GM12878 (cell line): Measurements from ENCODE around the gene GTF2H1. TPM values are rescaled to one million over a fixed set of nuclear protein-coding genes. Genes with fewer than 3 reads are reported as not detected.

ENCODE experiments used
- BACH1 ChIP-seq: fragments of 450-650 bp; IDR thresholded peaks from 2 replicates; pipeline ENCODE4 v1.6.1; 2017; ENCODE audit warnings: mild to moderate bottlenecking, borderline replicate concordance
- BRCA1 ChIP-seq: IDR thresholded peaks from 2 replicates; pipeline ENCODE4 v1.6.1; 2011; ENCODE audit warnings: low read depth, low read length, improper control_type of control experiment
- CHD1 ChIP-seq: IDR thresholded peaks from 2 replicates; pipeline ENCODE4 v1.6.1; 2012; ENCODE audit warnings: low read depth, low read length, improper control_type of control experiment
- ELK1 ChIP-seq: IDR thresholded peaks from 2 replicates; pipeline ENCODE4 v1.6.1; 2012; ENCODE audit warnings: low read depth, low read length, improper control_type of control experiment
- EZH2 ChIP-seq: IDR thresholded peaks from 2 replicates; pipeline ENCODE4 v1.6.1; 2012; ENCODE audit warnings: low read depth, mild to moderate bottlenecking, control low read depth, inconsistent platforms, low read length, borderline replicate concordance; ENCODE audit not compliant: control insufficient read depth
- IRF4 ChIP-seq: IDR thresholded peaks from 2 replicates; pipeline ENCODE4 v1.6.1; 2011; ENCODE audit warnings: low read depth, low read length
- JUNB ChIP-seq: IDR thresholded peaks from 2 replicates; pipeline ENCODE4 v1.6.1; 2016; ENCODE audit warnings: antibody characterized with exemption, mild to moderate bottlenecking
- NRF1 ChIP-seq: conservative IDR thresholded peaks from 2 replicates; pipeline ENCODE4 v1.6.1; 2011; ENCODE audit warnings: mild to moderate bottlenecking, low read depth, low read length, improper control_type of control experiment
- PAX5 ChIP-seq: IDR thresholded peaks from 2 replicates; pipeline ENCODE4 v1.6.1; 2011; ENCODE audit warnings: low read depth, low read length, borderline replicate concordance
- RAD51 ChIP-seq: fragments of 450-650 bp; IDR thresholded peaks from 2 replicates; pipeline ENCODE4 v1.6.1; 2016; ENCODE audit warnings: moderate library complexity, mild to moderate bottlenecking, inconsistent platforms
- SIN3A ChIP-seq: IDR thresholded peaks from 2 replicates; pipeline ENCODE4 v1.6.1; 2012; ENCODE audit warnings: low read depth, low read length, improper control_type of control experiment
- SMC3 ChIP-seq: IDR thresholded peaks from 2 replicates; pipeline ENCODE4 v1.6.1; 2011; ENCODE audit warnings: low read length, improper control_type of control experiment, borderline replicate concordance
- SP1 ChIP-seq: IDR thresholded peaks from one replicate; pipeline ENCODE4 v1.6.1; 2011; ENCODE audit warnings: low read depth, low read length
- YY1 ChIP-seq: IDR thresholded peaks from 2 replicates; pipeline ENCODE4 v1.6.1; 2011; ENCODE audit warnings: low read depth, mild to moderate bottlenecking, low read length
- ZBTB33 ChIP-seq: fragments of 450-650 bp; IDR thresholded peaks from 2 replicates; pipeline ENCODE4 v1.6.1; 2017; ENCODE audit warnings: mild to moderate bottlenecking
- ZNF687 ChIP-seq: fragments of 450-650 bp; IDR thresholded peaks from 2 replicates; pipeline ENCODE4 v1.6.1; 2017; ENCODE audit warnings: mild to moderate bottlenecking, moderate library complexity
- polyA plus RNA-seq, 11 experiments: library from polyadenylated mRNA; depleted of rRNA in 4 of 11; unstranded in 6 of 11; stranded (reverse) in 5 of 11; fragments of >200 nt; fragmentation: Nextera tagmentation in 4 of 11; fragmentation: Illumina TruSeq in 1 of 11; extraction: Ambion mirVana in 4 of 11; extraction: Trizol in 1 of 11; gene quantifications; 1 replicate in 1 of 11; 2 replicates in 10 of 11; pipeline versions ENCODE4 v1.2.1 to v1.2.3, GENCODE V29; 2011 to 2016; ENCODE audit warnings: inconsistent platforms in 2 of 11, missing spikeins in 2 of 11, low read depth in 1 of 11
- total RNA-seq, 4 experiments: library from RNA; depleted of rRNA in 3 of 4; stranded (reverse); fragments of >200 nt in 3 of 4; fragmentation: Illumina TruSeq in 1 of 4; extraction: Trizol in 1 of 4; gene quantifications; 2 replicates each; pipeline versions ENCODE4 v1.2.1 to v1.2.3, GENCODE V29; 2013 to 2021
- TF ChIP-seq, protein P1 (sequence below): IDR thresholded peaks from 2 replicates; pipeline ENCODE4 v1.6.1; 2011; ENCODE audit warnings: mild to moderate bottlenecking, low read depth, low read length, moderate library complexity; ENCODE audit not compliant: insufficient replicate concordance
- TF ChIP-seq, protein P2 (sequence below): fragments of 450-650 bp; IDR thresholded peaks from 2 replicates; pipeline ENCODE4 v1.6.1; 2016; ENCODE audit warnings: mild to moderate bottlenecking

The GTF2H1 gene
- total and polyA plus RNA-seq, 10 of the 15 experiments (the other 5 are each of a cell fraction or from before 2014, with no cell fraction given): 36.7 to 68.8 (median 46.6) TPM

GRCh38 chr11:18329196-18329870 lies 7.0 kb downstream of the GTF2H1 start (continued):
- TF ChIP-seq SMC3 (no peak), IRF4 (peak; percentile 53; the same call in 1 of the 2 replicates), EZH2 (no peak), JUNB (peak; percentile 86), ELK1 (no peak), ZNF687 (no peak), SP1 (no peak), YY1 (peak; percentile 60), PAX5 (peak; percentile 95), BACH1 (peak; percentile 60; the same call in 1 of the 2 replicates), BRCA1 (no peak), NRF1 (no peak), RAD51 (no peak), SIN3A (no peak), ZBTB33 (no peak), CHD1 (no peak)
- TF ChIP-seq, protein P1, sequence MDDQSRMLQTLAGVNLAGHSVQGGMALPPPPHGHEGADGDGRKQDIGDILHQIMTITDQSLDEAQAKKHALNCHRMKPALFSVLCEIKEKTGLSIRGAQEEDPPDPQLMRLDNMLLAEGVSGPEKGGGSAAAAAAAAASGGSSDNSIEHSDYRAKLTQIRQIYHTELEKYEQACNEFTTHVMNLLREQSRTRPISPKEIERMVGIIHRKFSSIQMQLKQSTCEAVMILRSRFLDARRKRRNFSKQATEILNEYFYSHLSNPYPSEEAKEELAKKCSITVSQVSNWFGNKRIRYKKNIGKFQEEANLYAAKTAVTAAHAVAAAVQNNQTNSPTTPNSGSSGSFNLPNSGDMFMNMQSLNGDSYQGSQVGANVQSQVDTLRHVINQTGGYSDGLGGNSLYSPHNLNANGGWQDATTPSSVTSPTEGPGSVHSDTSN: no peak
- TF ChIP-seq, protein P2, sequence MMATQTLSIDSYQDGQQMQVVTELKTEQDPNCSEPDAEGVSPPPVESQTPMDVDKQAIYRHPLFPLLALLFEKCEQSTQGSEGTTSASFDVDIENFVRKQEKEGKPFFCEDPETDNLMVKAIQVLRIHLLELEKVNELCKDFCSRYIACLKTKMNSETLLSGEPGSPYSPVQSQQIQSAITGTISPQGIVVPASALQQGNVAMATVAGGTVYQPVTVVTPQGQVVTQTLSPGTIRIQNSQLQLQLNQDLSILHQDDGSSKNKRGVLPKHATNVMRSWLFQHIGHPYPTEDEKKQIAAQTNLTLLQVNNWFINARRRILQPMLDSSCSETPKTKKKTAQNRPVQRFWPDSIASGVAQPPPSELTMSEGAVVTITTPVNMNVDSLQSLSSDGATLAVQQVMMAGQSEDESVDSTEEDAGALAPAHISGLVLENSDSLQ: no peak
